Psoas muscle (tissue), 8 donors: ENCODE measurements around the gene PPP1R36. TPM values are rescaled to one million over a fixed set of nuclear protein-coding genes. Genes with fewer than 3 reads are reported as not detected.

Source experiments
- ATAC-seq, 4 donors: fragments of 200-7000 bp; cut with Tn5 transposase; one replicate each; pipeline ENCODE4 v1.9.1; 2020; ENCODE audit warnings: moderate library complexity in 3 of 4, mild to moderate bottlenecking in 2 of 4
- DNase-seq, 2 donors: peaks; one replicate each; pipeline ENCODE4 v3.0.0-alpha.2; 2020
- H3K27ac ChIP-seq: fragments of 200-600 bp; one replicate; pipeline ENCODE4 v1.8.0; 2022
- H3K27me3 ChIP-seq, 3 donors: fragments of 200-600 bp in 1 of 3; one replicate each; pipeline versions ENCODE4 v1.6.1 to v1.8.0; 2013 to 2022; ENCODE audit warnings: low read length in 2 of 3, mild to moderate bottlenecking in 2 of 3, moderate library complexity in 1 of 3; ENCODE audit not compliant: insufficient read depth in 3 of 3
- H3K36me3 ChIP-seq, 2 donors: fragments of 200-600 bp in 1 of 2; one replicate each; pipeline versions ENCODE4 v1.6.1 to v1.8.0; 2013 to 2022; ENCODE audit warnings: low read depth in 1 of 2, mild to moderate bottlenecking in 1 of 2, moderate library complexity in 1 of 2; ENCODE audit not compliant: insufficient read depth in 1 of 2
- H3K4me1 ChIP-seq: fragments of 200-600 bp; one replicate; pipeline ENCODE4 v1.8.0; 2022
- H3K4me3 ChIP-seq: fragments of 200-600 bp; one replicate; pipeline ENCODE4 v1.8.0; 2022; ENCODE audit warnings: mild to moderate bottlenecking
- H3K9me3 ChIP-seq: fragments of 200-600 bp; one replicate; pipeline ENCODE4 v1.8.0; 2022
- CTCF ChIP-seq: fragments of 200-600 bp; IDR thresholded peaks from one replicate; pipeline ENCODE4 v1.8.0; 2022; ENCODE audit warnings: antibody characterized with exemption
- WGBS, 3 donors: extraction: QIAGEN DNeasy Blood & Tissue Kit; methylation state at CpG; one replicate each; pipeline versions ENCODE4 v1.1.6 to v1.1.7; 2013; 5-methylcytosine and 5-hydroxymethylcytosine counted together
- intact Hi-C, 2 donors: fragments of 100-400 bp; cut with DNase I; formaldehyde crosslinking; loops; one replicate each; pipeline versions ENCODE4 v1.11.0 to v1.14.2; 2022
- polyA plus RNA-seq, 3 donors: library from polyadenylated mRNA; stranded (reverse); fragments of 200-250 nt; gene quantifications; one replicate each; pipeline ENCODE4 v1.2.3, GENCODE V29; 2013
- total RNA-seq, 4 donors: library from RNA; stranded (reverse); fragmentation: NEBNext Ultra II Directional in 2 of 4; extraction: Animal tissue kit (Norgen Biotek cat#: 25700) in 2 of 4; gene quantifications; one replicate each; pipeline versions ENCODE4 v1.2.1 to v1.2.4, GENCODE V29; 2021 to 2023
- donor health status: healthy with polysubstance abuse.
- donor health status: DM: no; HTN: no; CAD: no; lungs with moderate emphysema.
- donor health status: Bipolar disorder and iron deficiency.
- donor health status: healthy.
- donor health status: DM: yes; HTN: yes; CAD: no.
- donor health status: DM: no; HTN: no; CAD: no.
- donor health status: DM: no; HTN: no; CAD: no.
- donor health status: DM: yes; HTN: yes; CAD: no.

Gene PPP1R36
- total and polyA plus RNA-seq, 7 donors = 0.16 to 0.86 (median 0.46) TPM; not detected in 2

- ATAC-seq = no peak
- no peak overlapping the region for H3K4me3 ChIP-seq
- H3K4me1 ChIP-seq = no peaks in the 10 kb centered on the region
- H3K36me3 ChIP-seq = no peaks in the 10 kb centered on the region
- DNase-seq = no peak
- TF ChIP-seq CTCF = no peak
- 61 to 75% (median 64%) methylated on average over 2 of the region's 2 CpGs for WGBS, 3 donors
- no peaks in the 10 kb centered on the region for H3K9me3 ChIP-seq
- intact Hi-C loops = loop anchor here (2.0 to 10.0 kb wide), 4 partner anchors 95 to 295 kb away; partner anchors contain the start of gene HSPA2 (in 1 of the 2)
- no peak overlapping the region for H3K27ac ChIP-seq
- no peaks in the 10 kb centered on the region for H3K27me3 ChIP-seq
Observed at GRCh38 chr14:64636980-64637429, 87.2 kb downstream of the PPP1R36 start.

- no peak for DNase-seq
- no peaks in the 10 kb centered on the region for H3K9me3 ChIP-seq
- H3K4me3 ChIP-seq = no peak overlapping the region
- no peak overlapping the region for H3K27ac ChIP-seq
- H3K36me3 ChIP-seq = no peaks in the 10 kb centered on the region
- TF ChIP-seq CTCF = no peak
- ATAC-seq = no peak
- no peaks in the 10 kb centered on the region for H3K4me1 ChIP-seq
- WGBS, 3 donors = 59 to 64% (median 62%) methylated on average over 9 of the region's 9 CpGs
- intact Hi-C loops = loop anchor here (2.0 to 10.0 kb wide), 4 partner anchors 96 to 296 kb away; partner anchors contain the start of gene HSPA2 (in 1 of the 2)
- H3K27me3 ChIP-seq = no peaks in the 10 kb centered on the region
Observed at GRCh38 chr14:64637735-64638473, 88.1 kb downstream of the PPP1R36 start.

- Histone ChIP-seq H3K27me3 (no peaks in the 10 kb centered on the region), H3K27ac (no peak overlapping the region), H3K36me3 (no peaks in the 10 kb centered on the region), H3K4me3 (no peak overlapping the region), H3K9me3 (peaks cover 2% of the 10 kb centered on the region), H3K4me1 (no peaks in the 10 kb centered on the region)
- DNase-seq (no peak), ATAC-seq (no peak)
- no peak for TF ChIP-seq CTCF
- intact Hi-C loops = loop anchor here (5.0 to 10.0 kb wide), 3 partner anchors 96 to 296 kb away; partner anchors contain the start of gene HSPA2 (in 1 of the 2)
- 90 to 95% (median 93%) methylated on average over 2 of the region's 2 CpGs for WGBS, 3 donors
Observed at GRCh38 chr14:64638625-64639024, 88.9 kb downstream of the PPP1R36 start.

Other genes with a start within 250 kb of the PPP1R36 start
- gene MTHFD1, start 161.6 kb upstream of the PPP1R36 start, total RNA-seq = 10 to 100 TPM; 57.4 to 77.4 (median 67.0) TPM
- gene MTHFD1, start 161.6 kb upstream of the PPP1R36 start, polyA plus RNA-seq = 10 to 100 TPM; 34.7 to 40.5 (median 37.5) TPM
- gene AKAP5, start 84.5 kb upstream of the PPP1R36 start, total RNA-seq = under 1 TPM; 0.06 to 0.18 (median 0.14) TPM
- gene AKAP5, start 84.5 kb upstream of the PPP1R36 start, polyA plus RNA-seq = under 1 TPM; 0.01 to 0.08 (median 0.04) TPM
- 10 to 100 TPM; 10.2 to 12.7 (median 11.8) TPM for gene ZBTB25, start 46.1 kb upstream of the PPP1R36 start, total RNA-seq
- 10 to 100 TPM in 1 of 3 donors, 1 to 10 TPM in 2; 2.7 to 11.2 (median 3.2) TPM for gene ZBTB25, start 46.1 kb upstream of the PPP1R36 start, polyA plus RNA-seq
- 10 to 100 TPM; 18.6 to 26.3 (median 22.7) TPM for gene ZBTB1, start 45.2 kb upstream of the PPP1R36 start, total RNA-seq
- 10 to 100 TPM; 11.0 to 39.2 (median 13.8) TPM for gene ZBTB1, start 45.2 kb upstream of the PPP1R36 start, polyA plus RNA-seq
- gene HSPA2, start 9.2 kb upstream of the PPP1R36 start, total RNA-seq = 10 to 100 TPM; 25.0 to 65.6 (median 54.1) TPM
- 100 to 1,000 TPM in 1 of 3 donors, 10 to 100 TPM in 1, 1 to 10 TPM in 1; 4.1 to 180 (median 33.8) TPM for gene HSPA2, start 9.2 kb upstream of the PPP1R36 start, polyA plus RNA-seq
- gene PLEKHG3, start 154.5 kb downstream of the PPP1R36 start, total RNA-seq = 1 to 10 TPM; 5.2 to 8.2 (median 6.5) TPM
- gene PLEKHG3, start 154.5 kb downstream of the PPP1R36 start, polyA plus RNA-seq = 1 to 10 TPM; 1.9 to 3.1 (median 2.8) TPM